ENCODE measurements around the gene LYPD3.
"Not testable (repeated sequence)": the region's sequence is repeated elsewhere in the genome, so short reads cannot be mapped to it uniquely, and the experiment has no call there.

LYPD3 gene

DNA sequence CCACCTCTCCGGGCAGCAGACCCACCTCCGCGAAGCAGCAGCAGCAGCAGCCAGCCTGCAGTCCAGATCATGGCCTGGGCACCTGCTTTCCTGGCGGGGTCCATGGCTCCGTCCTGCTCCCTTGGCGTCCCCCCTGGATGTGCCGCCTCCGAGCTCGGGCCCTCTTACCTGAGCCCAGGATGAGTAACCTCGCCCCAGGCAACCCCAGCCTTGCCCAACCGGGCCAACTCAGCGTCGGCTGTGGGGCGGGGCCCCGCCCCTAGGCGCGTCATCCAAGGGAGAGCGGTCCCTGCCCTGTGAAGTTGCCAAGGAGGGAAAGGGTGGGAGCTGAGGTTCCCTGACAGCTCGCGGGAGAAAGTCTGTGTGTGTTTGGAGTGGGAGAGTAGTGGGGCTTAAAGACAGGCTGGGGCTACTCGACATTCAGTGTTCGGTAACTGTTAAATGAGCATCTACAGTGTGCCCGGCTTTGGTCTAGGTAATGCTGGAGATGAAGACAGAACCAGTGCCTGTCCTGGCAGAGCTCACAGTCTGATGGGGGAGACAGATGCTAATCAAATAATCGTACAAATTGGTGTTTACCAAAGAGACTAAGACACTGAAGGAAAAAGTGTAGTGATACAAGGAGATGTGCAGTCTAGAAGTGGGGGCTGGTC is at the start of gene LYPD3:
Gene LYPD3, minus strand, starts transcription at position 141 of the 653 bp plus-strand sequence. Its CDS starts 37 bp downstream, at position 104.
- peak in 1 of 2 donors; percentile 7 for DNase-seq

DNA sequence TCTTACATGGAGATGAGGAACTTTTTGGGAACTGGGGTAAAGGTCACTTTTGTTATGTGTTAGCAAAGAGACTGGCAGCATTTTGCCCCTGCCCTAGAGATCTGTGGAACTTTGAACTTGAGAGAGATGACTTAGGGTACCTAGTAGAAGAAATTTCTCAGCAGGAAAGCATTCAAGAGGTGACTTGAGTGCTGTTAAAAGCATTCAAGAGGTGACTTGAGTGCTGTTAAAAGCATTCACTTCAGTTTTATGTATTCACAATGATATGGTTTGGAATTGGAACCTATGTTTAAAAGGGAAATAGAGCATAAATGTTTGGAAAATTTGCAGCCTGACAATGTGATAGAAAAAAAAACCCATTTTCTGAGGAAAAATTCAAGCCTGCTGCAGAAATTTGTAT is 47.0 kb upstream of the LYPD3 start:
- not testable (repeated sequence) for DNase-seq

DNA sequence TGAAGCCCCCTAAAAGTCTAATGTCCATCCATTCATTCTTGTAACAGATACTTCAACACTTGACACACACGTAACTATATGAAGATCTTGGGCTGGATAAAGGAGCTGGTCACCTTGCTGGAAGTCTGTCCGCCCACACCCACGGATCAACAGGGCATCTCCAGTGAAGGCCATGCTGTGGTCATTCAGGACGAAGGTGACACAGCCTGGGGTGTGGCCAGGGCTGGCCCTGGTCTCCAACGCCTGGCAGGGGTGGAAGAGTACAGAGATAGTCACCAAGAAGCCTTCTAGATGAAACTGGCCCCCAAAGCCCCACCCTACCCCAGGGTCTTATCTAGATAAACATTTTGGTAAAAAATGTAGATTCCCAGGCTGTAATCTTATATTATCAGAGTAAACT is 45.9 kb upstream of the LYPD3 start:
- no peak for DNase-seq

DNA sequence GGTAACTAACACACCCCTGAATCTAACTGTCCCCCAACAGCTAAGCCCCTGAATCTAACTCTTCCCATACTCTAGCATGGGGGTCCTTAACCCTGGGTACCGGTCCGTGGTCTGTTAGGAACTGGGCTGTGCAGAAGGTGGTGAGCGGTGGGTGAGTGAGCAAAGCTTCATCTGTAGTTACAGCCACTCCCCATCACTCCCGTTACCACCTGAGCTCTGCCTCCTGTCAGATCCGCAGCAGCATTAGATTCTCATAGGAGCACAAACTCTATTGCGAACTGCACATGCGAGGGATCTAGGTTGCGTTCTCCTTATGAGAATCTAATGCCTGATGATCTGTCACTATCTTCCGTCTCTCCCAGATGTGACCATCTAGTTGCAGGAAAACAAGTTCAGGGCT is 45.3 kb upstream of the LYPD3 start:
- no peak for DNase-seq

DNA sequence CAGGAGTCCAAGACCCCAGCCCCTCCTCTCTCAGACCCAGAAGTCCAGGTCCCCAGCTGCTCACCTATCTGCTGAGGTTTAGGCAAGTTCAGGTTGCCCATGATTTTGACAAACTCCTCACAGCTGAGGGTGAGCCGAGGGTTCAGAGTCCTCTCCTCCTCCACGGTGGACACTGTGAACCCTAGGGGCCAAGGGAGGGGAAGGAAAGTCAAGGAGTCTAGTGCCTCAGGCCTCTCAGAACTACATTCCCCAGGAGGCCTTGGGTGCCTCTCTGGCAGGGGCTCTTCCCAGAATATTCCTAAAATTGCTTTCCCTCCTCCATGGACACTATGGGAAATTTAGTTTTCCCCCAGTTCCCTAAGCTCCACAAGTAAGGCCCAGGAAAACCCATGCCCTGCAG is 42.5 kb upstream of the LYPD3 start:
- no peak for DNase-seq

DNA sequence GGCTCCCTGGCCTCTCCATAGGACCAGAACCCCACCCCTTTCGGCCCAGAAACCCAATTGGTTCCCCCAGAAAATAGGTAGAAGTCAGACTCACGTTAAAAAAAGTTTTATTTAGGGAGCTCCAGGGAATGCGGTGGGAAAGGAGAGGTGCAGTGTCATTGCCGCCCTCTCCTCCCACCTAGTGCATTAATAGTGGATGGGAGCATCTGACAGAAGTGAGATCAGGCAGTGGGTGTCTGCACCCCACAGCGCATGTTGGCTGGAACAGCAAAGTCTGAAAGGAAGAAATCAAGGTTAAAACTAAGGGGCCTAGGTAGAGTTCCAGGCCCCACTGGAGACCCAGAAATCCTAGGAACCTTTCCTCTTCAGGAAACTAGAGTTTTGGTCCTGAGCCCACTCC is 41.2 kb upstream of the LYPD3 start:
- DNase-seq, result no peak

DNA sequence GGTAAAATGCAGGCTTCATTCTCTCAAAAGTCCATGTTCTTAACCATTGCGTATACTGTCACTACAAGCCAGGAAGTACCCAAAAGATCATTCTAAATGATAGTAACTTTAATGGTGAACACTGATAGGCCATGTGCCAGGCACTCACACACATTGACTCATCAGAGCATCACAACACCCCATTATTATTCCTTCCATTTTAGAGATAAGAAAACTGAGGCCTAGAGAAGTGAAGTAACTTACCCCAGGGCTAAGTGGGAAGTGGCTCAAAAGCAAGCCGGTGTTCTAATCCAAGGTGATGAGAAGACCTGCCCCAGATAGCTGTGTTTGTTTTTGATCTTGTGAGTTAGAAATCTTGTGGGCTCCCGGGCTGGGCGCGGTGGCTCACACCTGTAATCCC is 40.5 kb upstream of the LYPD3 start:
- no peak for DNase-seq

DNA sequence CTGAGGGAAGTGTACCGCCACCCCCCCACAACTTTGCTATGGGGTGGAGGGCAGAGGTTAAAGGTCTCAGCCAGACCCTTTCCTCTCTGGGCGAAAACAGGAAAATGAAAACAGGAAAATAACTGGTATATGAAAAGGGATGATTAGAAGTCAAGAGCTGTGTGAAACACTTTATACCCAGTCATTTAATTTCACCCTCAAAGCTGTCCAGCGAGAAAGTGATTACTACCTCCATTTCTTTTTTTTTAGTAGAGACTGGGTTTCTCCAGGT is 39.7 kb upstream of the LYPD3 start:
- DNase-seq, result no peak

DNA sequence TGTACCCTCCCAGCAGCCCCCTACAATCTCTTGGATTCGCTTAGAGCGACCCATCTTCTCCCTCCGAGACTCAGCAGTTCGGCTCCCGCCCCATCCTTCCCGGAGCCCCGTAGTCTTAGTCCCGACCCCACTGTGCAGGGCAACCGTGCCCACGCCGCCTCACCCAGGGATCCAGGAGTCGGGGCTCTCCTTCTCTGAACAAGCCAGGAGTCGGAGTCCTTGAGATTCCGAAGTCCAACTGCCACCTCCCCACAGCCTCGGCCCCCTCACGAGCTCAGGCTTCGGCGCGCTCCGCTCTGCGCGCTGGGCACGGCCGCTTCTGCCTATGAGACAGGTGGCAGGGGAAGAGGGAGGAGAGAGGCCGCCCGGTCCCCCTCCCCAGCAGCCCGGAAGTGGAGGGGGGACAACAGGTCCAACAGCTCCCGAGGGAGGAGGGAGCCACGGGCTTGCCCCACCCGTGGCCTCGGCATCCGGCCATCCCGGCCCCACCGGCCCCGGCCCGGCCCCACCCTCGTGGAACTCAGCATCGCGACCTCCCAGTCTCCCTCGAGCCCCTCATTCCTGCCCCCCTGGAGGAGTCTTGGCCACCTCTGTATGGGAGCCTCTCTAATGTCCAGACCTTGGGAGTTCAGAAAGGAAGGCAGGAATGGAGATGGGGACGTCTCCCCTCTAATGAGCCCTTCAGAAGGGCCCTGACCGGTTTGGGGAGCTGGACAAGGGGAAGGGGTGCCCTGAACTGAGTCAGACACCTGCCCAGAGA is 39.2 kb upstream of the LYPD3 start, which contains the start of gene PHLDB3:
Gene PHLDB3, minus strand, starts transcription at position 321 of the 760 bp plus-strand sequence. CDS start 628 bp downstream, outside the sequence.
- no peak for DNase-seq

DNA sequence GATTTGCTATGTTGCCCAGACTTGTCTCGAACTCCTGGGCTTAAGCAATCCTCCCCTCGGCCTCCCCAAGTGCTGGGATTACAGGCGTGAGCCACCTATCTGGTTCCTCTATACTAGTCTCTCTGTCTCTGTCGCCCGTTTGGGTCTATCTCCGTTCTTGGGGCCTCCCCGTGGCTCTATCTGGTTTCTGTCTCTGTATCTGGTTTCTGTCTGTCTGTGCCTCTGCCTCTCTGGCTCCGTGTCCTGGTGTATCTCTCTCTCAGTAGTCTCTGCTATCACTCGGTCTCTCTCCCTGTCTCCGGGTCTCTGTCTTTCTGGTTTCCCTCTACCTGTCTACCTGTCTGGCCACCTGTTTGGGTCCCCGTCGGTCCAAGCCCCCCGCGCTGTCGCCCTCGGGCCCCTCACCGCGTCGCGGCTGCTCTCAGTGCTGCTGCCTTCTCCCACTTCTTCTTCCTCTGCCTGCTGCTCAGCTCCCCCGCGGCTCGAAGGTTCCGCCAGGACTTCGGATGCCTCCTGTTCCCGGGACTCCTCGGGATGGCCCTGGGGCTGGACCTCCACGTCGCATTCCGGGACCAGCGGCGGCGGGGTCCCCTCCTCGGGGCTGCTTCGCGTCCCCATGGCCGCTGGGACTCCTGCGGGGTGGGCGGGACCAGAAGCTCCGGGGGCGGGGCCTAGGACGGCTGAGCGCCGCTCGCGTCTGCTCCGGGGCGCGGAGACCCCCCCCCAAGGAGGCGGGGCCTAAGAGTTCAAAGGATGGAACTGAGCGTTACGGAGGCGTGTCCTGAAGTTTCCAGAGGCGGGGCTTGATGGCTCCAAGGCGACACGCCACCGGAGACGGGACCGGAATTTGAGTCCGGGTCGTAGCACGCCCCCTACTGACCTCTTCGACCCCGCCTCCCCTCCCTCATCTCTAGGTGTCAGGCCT is 38.4 kb upstream of the LYPD3 start:
- DNase-seq, result peak; percentile 87 to 93

DNA sequence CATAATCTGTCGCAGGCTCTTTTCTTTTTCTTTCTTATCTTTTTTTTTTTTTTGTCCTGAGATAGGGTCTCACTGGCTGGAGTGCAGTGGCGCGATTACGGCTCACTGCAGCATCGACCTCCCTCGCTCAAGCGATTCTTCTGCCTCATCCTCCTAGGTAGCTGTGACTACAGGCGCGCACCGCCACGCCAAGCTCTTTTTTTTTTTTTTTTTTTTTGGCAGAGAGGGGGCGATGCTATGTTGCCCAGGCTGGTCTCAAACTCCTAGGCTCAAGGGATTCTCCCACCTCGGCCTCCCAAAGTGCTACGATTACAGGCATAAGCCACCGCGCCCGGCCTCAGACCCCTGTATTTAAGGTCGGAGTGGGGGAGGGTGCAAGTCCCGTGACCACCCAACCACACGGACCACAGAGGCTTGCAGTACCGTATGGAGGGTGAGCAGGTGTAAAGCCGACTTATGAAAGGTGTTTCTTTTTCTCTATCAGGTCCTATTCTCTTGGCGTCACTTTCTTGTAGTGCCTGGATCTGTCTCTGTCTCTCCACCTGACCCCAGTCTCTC is 37.1 kb upstream of the LYPD3 start:
- no peak for DNase-seq

DNA sequence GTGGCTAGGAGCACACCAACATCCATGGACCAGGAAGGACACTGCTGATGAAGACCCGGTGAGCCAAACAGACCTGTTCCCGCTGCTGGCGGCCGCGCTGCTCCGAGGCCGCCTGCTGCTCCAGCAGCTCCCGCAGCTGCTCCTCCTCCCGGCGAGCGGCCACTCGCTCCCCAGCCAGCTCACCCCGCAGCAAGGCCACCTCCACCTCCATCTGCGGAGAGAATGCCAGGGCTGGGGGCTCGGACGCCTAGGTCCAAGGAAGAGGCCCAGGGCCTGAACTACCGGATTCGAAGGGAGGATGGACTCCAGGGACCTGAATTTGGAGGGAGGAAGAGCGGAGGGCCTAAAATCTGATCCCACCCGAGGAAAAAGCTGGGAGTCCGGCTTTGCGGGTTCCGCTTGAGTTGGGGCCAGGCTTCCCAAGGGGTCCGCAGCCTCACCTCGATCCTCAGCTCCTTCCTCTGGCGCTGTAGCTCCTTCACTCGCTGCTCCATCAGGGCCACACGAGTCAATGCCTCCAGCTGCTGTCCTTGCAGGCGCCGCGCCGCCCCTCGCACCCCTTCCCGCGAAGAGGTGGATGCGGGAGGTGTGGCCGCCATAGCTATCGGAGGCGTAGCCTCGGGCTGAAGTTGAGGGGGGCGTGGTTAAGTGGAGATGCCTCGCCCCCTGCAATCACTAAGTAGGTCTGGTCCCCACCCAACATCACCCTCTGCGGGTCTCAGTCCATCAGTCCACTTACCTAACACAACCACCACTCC is 36.4 kb upstream of the LYPD3 start:
- DNase-seq, result no peak

DNA sequence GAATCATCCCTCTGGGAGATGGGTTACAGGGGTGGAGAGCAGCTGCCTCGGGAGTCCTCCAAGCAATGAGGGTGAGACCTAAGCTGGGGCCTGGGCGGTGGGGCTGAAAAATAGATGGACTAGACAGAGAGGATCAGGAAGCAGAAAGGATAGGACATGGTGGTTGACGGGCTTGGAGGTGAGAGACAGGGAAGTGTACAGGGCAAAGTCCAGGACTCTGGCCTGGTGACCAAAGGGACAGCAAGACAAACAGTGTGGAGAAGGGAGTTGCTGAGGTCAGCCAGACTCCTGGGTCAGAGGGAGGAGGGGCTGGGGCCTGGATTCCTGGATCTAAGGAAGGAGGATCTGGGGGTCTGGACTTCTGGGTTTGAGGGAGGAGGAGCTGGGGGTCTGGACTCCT is 33.6 kb upstream of the LYPD3 start:
- no peak for DNase-seq

DNA sequence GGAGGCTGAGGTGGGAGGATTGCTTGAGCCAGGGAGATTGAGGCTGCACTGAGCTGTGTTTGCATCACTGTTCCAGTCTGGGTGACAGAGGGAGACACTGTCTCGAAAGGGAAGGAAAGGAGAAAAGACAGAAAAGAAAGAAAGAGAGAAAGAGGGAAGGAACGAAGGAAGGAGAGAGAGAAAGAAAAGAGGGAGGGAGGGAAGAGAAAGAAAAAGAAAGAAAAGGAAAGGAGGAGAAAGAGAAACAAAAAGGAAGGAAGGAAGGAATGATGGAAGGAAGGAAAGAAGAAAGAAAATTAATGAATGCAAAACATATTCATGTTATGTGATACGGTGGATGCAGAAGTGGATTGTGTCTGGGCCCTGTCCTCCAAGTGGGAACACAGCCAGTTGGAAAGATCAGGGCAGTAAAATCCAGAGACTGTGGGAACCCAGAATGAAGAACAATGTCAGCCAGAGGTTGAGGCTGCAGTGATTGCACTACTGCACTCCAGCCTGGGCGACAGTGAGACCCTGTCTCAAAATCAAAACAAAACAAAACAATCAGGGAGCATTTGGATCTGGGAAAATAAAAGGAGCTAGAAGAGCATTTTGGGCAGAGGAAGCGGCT is 32.9 kb upstream of the LYPD3 start:
- DNase-seq, result no peak

DNA sequence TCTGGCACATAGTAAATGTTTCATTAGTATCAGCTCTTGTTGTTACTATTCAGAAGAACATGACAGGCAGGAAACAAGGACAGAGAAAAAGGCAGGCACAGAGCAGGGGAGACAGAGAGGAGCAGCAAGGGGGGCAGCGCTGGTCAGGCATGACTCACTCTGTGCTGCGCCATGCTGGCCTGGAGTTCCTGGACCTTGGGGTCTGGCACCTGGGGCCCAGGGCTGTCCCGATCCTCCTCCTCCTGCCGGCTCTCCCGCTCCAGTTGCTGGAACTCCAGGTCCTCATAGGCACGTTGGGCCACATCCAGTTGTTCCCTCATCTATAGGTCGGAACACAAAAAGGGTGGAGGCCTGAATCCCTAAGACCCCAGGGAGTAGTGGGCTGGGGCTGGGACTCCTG is 31.6 kb upstream of the LYPD3 start:
- DNase-seq, result no peak

DNA sequence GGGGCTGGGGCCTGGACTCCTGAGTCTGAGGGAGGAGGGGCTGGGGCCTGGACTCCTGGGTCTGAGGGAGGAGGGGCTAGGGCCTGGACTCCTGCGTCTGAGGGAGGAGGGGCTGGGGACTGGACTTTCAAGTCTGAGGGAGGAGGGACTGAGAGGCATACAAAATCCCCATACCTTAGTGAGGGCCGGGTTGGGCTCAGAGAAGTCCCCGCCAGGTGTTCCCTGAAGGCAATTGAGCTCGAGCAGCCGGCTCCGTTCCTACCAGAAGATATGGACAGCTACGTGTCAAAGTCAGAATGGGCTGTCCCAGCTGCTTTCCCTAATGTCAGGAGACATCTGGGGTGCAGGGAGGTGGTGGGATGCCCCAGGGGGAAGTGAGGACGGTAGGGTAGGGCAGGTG is 29.7 kb upstream of the LYPD3 start:
- no peak for DNase-seq

DNA sequence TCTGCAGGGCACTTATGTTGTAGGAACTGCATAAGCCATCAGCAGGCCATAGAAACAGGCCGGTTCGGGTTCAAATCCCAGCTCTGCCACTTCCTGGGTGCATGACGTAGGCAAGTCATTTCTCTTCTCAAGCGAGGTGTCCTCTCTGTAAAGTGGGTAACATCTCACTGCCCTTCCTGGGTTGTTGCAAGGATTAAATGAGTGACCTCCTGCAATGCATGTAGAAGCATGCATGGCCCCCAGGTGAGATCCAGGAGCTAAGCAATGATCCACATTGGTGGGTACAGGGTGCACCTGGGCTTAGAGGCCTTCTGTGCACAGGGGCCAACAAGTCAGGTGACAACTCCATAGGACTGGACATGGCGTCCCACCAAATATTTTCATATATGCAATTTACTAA is 25.4 kb upstream of the LYPD3 start:
- no peak for DNase-seq

DNA sequence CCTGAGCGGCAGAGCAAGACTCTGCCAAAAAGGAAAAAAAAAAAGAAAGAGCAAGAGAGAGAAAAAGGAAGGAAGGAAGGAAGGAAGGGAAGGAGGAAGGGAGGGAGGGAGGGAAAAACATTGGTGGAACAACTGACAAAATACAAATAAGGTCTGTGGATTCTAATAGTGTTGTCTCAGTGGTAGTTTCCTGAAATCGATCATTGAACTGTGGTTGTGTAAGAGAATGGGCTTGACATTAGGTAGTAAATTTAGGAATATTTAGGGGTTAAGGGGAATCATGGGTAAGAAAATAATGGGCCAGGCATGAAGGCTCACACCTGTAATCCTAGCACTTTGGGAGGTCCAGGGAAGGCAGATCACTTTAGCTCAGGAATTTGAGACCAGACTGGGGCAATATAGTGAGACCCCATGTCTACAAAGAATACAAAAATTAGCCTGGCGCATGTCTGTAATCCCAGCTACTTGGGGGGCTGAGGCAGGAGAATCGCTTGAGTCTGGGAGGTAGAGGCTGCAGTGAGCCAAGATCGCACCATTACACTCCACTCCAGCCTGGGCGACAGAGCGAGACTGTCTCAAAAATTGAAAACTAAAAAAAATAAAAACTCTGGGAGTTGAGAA is 24.7 kb upstream of the LYPD3 start:
- no peak for DNase-seq

DNA sequence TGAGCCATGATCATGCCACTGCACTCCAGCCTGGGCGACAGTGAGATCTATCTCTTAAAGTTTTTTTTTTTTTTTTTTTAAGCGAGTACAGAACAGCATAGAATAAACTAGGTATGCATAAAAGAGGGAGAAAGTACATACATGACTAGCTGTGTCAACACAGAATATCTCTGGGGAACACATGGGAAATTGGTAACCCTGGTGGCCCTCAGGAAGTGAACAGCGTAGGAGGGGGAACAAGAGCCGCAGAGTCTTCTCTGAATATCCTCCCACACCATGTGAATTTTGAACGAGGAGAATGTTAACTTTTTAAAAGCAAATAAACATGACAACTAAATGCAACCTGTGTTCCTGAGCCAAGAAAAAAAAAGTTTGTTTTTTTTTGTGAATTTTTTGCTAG is 23.9 kb upstream of the LYPD3 start:
- DNase-seq, result peak in 1 of 2 donors; percentile 45

DNA sequence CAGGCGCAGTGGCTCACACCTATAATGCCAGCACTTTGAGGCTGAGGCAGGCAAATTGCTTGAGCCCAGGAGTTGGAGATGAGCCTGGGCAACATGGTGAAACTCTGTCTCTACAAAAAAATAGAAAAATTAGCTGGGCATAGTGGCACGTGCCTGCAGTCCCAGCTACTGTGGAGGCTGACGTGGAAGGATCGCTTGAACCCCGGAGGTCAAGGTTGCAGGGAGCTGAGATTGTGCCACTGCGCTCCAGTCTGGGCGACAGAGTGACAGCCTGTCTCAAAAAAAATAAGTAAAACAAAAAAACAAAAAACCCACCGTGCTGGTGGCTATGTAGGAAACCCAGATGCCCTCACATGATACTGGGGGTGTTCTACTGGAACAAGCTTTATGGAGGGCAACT is 22.8 kb upstream of the LYPD3 start:
- DNase-seq, result no peak

DNA sequence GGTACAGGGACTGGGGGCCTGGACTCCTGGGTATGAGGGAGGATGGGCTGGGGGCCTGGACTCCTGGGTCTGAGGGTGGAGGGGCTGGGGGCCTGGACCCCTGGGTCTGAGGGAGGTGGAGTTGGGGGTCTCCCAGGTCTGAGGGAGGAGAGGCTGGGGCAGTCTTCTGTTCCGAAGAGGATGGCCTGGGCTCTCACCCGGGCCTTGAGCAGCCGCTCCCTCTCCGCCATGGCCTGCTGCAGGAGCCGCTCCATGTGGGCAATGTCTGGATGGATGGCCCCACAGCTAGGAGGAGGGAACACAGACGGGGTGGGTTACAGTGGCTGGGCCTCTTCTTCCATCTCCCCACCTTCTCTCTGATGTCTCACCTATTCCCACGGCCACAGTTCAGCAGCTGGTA is 21.0 kb upstream of the LYPD3 start:
- DNase-seq, result no peak

DNA sequence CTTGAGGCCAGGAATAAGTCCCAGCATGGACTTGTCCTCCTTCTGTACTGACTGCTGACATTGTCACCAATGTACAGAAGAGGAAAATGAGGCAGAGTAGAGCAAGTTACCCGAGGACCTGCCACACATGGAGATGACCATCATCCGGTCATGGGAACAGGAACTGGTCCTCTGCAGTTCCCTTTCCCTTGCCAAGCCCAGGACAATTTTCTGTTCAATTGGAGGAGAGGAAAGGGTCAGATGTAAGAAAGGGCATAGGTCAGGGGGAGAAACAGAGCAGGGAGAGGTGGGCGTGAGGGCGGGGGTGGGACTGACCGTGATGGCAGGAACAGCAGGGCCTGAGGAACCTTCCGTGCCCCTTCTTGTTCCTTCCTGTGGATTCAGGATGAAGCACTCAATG is 20.5 kb upstream of the LYPD3 start:
- no peak for DNase-seq

Measured in bone marrow (tissue), 2 donors.